ENCODE measurements around the gene UGT8.

The UGT8 gene

GRCh38 chr4:114692958-114693357 is 94.4 kb downstream of the UGT8 start:
- no peak overlapping the region for H3K4me3 Mint-ChIP-seq
- H3K9me3 Mint-ChIP-seq, result no peaks in the 10 kb centered on the region
- H3K27me3 Mint-ChIP-seq, result peaks cover 23% of the 10 kb centered on the region
- H3K27ac Mint-ChIP-seq, result no peak overlapping the region
- H3K36me3 Mint-ChIP-seq (ENCODE audit: low read depth), result no peaks in the 10 kb centered on the region
- no peaks in the 10 kb centered on the region for H3K4me1 Mint-ChIP-seq (ENCODE audit: low read depth)

GRCh38 chr4:114694770-114695169 is 96.2 kb downstream of the UGT8 start:
- Mint-ChIP-seq H3K27ac (no peak overlapping the region), H3K36me3 (ENCODE audit: low read depth) (no peaks in the 10 kb centered on the region), H3K9me3 (no peaks in the 10 kb centered on the region), H3K4me1 (ENCODE audit: low read depth) (no peaks in the 10 kb centered on the region), H3K27me3 (peaks cover 15% of the 10 kb centered on the region), H3K4me3 (no peak overlapping the region)

- no peak overlapping the region for H3K27ac Mint-ChIP-seq
- no peaks in the 10 kb centered on the region for H3K36me3 Mint-ChIP-seq (ENCODE audit: low read depth)
- H3K4me3 Mint-ChIP-seq, result no peak overlapping the region
- no peaks in the 10 kb centered on the region for H3K9me3 Mint-ChIP-seq
- H3K4me1 Mint-ChIP-seq (ENCODE audit: low read depth), result no peaks in the 10 kb centered on the region
- H3K27me3 Mint-ChIP-seq, result peaks cover 10% of the 10 kb centered on the region
Measured at GRCh38 chr4:114698231-114698630, 99.6 kb downstream of the UGT8 start.

- Mint-ChIP-seq H3K9me3 (no peaks in the 10 kb centered on the region), H3K27ac (no peak overlapping the region)
Measured at GRCh38 chr4:114701491-114701890, 102.9 kb downstream of the UGT8 start.

GRCh38 chr4:114717432-114717831 is 118.8 kb downstream of the UGT8 start:
- Mint-ChIP-seq H3K4me3 (no peak overlapping the region), H3K27ac (no peak overlapping the region), H3K27me3 (peaks cover 7% of the 10 kb centered on the region), H3K36me3 (ENCODE audit: low read depth) (no peaks in the 10 kb centered on the region), H3K4me1 (ENCODE audit: low read depth) (no peaks in the 10 kb centered on the region), H3K9me3 (no peaks in the 10 kb centered on the region)

More at GRCh38 chr4:114701491-114701890, 102.9 kb downstream of the UGT8 start:
- H3K4me3 Mint-ChIP-seq, result no peak overlapping the region
- no peaks in the 10 kb centered on the region for H3K36me3 Mint-ChIP-seq (ENCODE audit: low read depth)
- peaks cover 6% of the 10 kb centered on the region for H3K27me3 Mint-ChIP-seq
- no peaks in the 10 kb centered on the region for H3K4me1 Mint-ChIP-seq (ENCODE audit: low read depth)

GRCh38 chr4:114725066-114725465 is 126.5 kb downstream of the UGT8 start:
- no peaks in the 10 kb centered on the region for H3K27me3 Mint-ChIP-seq
- H3K36me3 Mint-ChIP-seq (ENCODE audit: low read depth), result no peaks in the 10 kb centered on the region
- no peak overlapping the region for H3K27ac Mint-ChIP-seq
- no peaks in the 10 kb centered on the region for H3K9me3 Mint-ChIP-seq
- H3K4me3 Mint-ChIP-seq, result no peak overlapping the region
- no peaks in the 10 kb centered on the region for H3K4me1 Mint-ChIP-seq (ENCODE audit: low read depth)

- Mint-ChIP-seq H3K27ac (no peak overlapping the region), H3K9me3 (no peaks in the 10 kb centered on the region), H3K36me3 (ENCODE audit: low read depth) (no peaks in the 10 kb centered on the region), H3K27me3 (no peaks in the 10 kb centered on the region), H3K4me1 (ENCODE audit: low read depth) (no peaks in the 10 kb centered on the region), H3K4me3 (no peak overlapping the region)
Measured at GRCh38 chr4:114727461-114727860, 128.9 kb downstream of the UGT8 start.

Data from stimulated activated naive CD8-positive, alpha-beta T cell treated with anti-CD3 and anti-CD28 coated beads, Interleukin-15, Interleukin-2, amounts not matched to agents 100 ng/mL and 50 ng/mL, for 24 hours (primary cell).